ENCODE results near the gene RASSF1.

DNA sequence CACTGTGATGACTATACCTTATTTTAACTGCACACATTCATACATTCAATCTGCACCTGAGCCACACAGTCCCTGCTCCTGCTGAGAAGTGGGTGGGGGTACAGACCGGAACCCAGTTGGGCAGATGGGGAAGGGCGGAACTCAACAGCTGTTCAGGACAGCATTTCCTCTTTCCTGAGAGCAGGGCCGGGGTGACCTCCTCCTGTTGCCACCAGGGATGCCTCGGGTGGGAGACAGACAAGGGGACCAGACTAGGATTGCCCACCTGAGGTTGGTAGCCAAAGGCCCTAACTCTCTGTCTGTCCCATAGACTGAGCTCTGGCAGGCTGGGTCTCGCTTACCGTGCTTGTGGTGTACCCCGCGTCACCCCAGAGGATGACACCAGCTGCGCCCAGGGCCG lies 22.0 kb downstream of the RASSF1 start:
- TF ChIP-seq, protein P1, sequence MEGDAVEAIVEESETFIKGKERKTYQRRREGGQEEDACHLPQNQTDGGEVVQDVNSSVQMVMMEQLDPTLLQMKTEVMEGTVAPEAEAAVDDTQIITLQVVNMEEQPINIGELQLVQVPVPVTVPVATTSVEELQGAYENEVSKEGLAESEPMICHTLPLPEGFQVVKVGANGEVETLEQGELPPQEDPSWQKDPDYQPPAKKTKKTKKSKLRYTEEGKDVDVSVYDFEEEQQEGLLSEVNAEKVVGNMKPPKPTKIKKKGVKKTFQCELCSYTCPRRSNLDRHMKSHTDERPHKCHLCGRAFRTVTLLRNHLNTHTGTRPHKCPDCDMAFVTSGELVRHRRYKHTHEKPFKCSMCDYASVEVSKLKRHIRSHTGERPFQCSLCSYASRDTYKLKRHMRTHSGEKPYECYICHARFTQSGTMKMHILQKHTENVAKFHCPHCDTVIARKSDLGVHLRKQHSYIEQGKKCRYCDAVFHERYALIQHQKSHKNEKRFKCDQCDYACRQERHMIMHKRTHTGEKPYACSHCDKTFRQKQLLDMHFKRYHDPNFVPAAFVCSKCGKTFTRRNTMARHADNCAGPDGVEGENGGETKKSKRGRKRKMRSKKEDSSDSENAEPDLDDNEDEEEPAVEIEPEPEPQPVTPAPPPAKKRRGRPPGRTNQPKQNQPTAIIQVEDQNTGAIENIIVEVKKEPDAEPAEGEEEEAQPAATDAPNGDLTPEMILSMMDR (IDR thresholded peaks at IDR 0.05), result no peak
- no peak for TF ChIP-seq EZH2 (IDR thresholded peaks at IDR 0.05)
- TF ChIP-seq EZH2phosphoT487 (IDR thresholded peaks at IDR 0.05), result no peak
